ENCODE measurements around the gene SULT1A3. TPM values are rescaled to one million over a fixed set of nuclear protein-coding genes. Genes with fewer than 3 reads are reported as not detected.
"Not testable (repeated sequence)": the region's sequence is repeated elsewhere in the genome, so short reads cannot be mapped to it uniquely, and the experiment has no call there.

Gene SULT1A3
- total RNA-seq, 1 experiment from 2014 or later: 21.5 TPM

DNA sequence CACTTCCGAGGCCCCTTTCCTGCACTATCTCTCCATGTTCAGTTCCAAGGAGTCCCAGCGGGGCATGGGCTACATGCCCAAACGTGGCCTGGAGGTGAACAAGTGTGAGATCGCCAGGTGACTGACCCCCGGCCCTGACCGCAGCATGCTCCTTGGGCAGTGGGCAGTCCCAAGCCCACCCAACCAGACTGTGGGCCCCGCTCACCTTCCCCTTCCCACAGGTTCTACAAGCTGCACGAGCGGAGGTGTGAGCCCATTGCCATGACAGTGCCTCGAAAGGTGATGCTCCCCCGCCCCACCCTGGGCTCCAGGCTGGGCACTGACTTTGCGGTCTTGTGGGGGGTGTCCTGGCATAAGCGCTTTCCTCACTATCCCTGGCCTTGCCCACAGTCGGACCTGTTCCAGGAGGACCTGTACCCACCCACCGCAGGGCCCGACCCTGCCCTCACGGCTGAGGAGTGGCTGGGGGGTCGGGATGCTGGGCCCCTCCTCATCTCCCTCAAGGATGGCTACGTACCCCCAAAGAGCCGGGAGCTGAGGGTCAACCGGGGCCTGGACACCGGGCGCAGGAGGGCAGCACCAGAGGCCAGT is 11.0 kb upstream of the SULT1A3 start:
- no peaks in the 10 kb centered on the region; a peak in 1 of 7 replicates for H3K36me3 Mint-ChIP-seq (ENCODE audit: insufficient read depth in 1 of 3, low read depth in 3 of 3)
- peaks cover 4 to 14% of the 10 kb centered on the region in 2 experiments for H3K4me1 Mint-ChIP-seq
- no peak overlapping the region for H3K18ac ChIP-seq (ENCODE audit: insufficient read length, low read depth, low read length)
- H4K8ac ChIP-seq (replicated peaks; ENCODE audit: insufficient read length, low read depth, low read length): no peak overlapping the region
- H3K4me3 Mint-ChIP-seq: no peak overlapping the region
- no peak overlapping the region for H3K14ac ChIP-seq (ENCODE audit: insufficient read depth, low read length)
- H3T11ph ChIP-seq (ENCODE audit: low read length): no peak overlapping the region
- TF ChIP-seq, protein P1, sequence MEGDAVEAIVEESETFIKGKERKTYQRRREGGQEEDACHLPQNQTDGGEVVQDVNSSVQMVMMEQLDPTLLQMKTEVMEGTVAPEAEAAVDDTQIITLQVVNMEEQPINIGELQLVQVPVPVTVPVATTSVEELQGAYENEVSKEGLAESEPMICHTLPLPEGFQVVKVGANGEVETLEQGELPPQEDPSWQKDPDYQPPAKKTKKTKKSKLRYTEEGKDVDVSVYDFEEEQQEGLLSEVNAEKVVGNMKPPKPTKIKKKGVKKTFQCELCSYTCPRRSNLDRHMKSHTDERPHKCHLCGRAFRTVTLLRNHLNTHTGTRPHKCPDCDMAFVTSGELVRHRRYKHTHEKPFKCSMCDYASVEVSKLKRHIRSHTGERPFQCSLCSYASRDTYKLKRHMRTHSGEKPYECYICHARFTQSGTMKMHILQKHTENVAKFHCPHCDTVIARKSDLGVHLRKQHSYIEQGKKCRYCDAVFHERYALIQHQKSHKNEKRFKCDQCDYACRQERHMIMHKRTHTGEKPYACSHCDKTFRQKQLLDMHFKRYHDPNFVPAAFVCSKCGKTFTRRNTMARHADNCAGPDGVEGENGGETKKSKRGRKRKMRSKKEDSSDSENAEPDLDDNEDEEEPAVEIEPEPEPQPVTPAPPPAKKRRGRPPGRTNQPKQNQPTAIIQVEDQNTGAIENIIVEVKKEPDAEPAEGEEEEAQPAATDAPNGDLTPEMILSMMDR (conservative IDR thresholded peaks at IDR 0.05): no peak
- no peaks in the 10 kb centered on the region for H3K79me1 ChIP-seq (ENCODE audit: insufficient read depth, low read depth, low read length, poor library complexity, severe bottlenecking)
- no peak overlapping the region for H3K56ac ChIP-seq (ENCODE audit: insufficient read length, low read depth, low read length)
- H3K9me3 Mint-ChIP-seq: no peaks in the 10 kb centered on the region
- peak; percentile 29 for DNase-seq
- no peak overlapping the region for H3K23ac ChIP-seq (ENCODE audit: insufficient read length, low read depth, low read length)
- no peak overlapping the region for H4K5ac ChIP-seq (ENCODE audit: insufficient read length, low read depth, low read length)
- no peak overlapping the region for H3K9ac ChIP-seq (ENCODE audit: extremely low read depth, insufficient read length, low read length)
- no peak overlapping the region for H2BK20ac ChIP-seq (ENCODE audit: low read depth, low read length, poor library complexity, severe bottlenecking)
- no peak overlapping the region for H3K4me2 ChIP-seq (ENCODE audit: insufficient read depth, insufficient read length, low read length)
- no peaks in the 10 kb centered on the region for H3K23me2 ChIP-seq (ENCODE audit: insufficient read length, low read depth, low read length, poor library complexity, severe bottlenecking)
- no peak overlapping the region for H2AFZ ChIP-seq (ENCODE audit: low read length)
- H3K9me3 ChIP-seq (ENCODE audit: control insufficient read depth, low read depth, low read length): no peaks in the 10 kb centered on the region
- no peaks in the 10 kb centered on the region for H3K27me3 ChIP-seq (ENCODE audit: insufficient read depth, low read length)
- H3K4ac ChIP-seq (ENCODE audit: low read depth, low read length): no peak overlapping the region
- no peak overlapping the region for H2BK15ac ChIP-seq (ENCODE audit: low read depth, low read length)
- H3K27me3 Mint-ChIP-seq (ENCODE audit: low read depth): peaks cover 14% of the 10 kb centered on the region
- H4K20me1 ChIP-seq (ENCODE audit: control insufficient read depth, insufficient read depth, insufficient read length): peaks cover 4% of the 10 kb centered on the region
- H3K27ac ChIP-seq (ENCODE audit: insufficient read length, low read depth, low read length): no peak overlapping the region
- no peak overlapping the region for H2BK12ac ChIP-seq (ENCODE audit: insufficient read length, low read depth, low read length)
- no peak overlapping the region for H4K91ac ChIP-seq (ENCODE audit: insufficient read length, low read depth, low read length)
- no peak overlapping the region for H2BK5ac ChIP-seq (ENCODE audit: insufficient read length, low read length)
- no peak overlapping the region for H3K27ac Mint-ChIP-seq
- H3K4me1 ChIP-seq (ENCODE audit: insufficient read depth, low read length): no peaks in the 10 kb centered on the region
- H3K79me2 ChIP-seq (ENCODE audit: insufficient read depth, low read length): no peaks in the 10 kb centered on the region
- H2BK120ac ChIP-seq (ENCODE audit: low read depth, low read length, poor library complexity, severe bottlenecking): no peak overlapping the region
- no peak overlapping the region for H2AK5ac ChIP-seq (ENCODE audit: insufficient read length, low read length)
- no CpG with 5 or more reads among the region's 23 CpGs for WGBS (ENCODE audit: extremely low coverage, insufficient read length, low lambda C conversion rate)

- H3K79me1 ChIP-seq (ENCODE audit: insufficient read depth, low read depth, low read length, poor library complexity, severe bottlenecking); H3K79me2 ChIP-seq (ENCODE audit: insufficient read depth, low read length); H3K23me2 ChIP-seq (ENCODE audit: insufficient read length, low read depth, low read length, poor library complexity, severe bottlenecking); H3K56ac ChIP-seq (ENCODE audit: insufficient read length, low read depth, low read length); H3K4me1 Mint-ChIP-seq; H3K27me3 Mint-ChIP-seq (ENCODE audit: low read depth); H4K20me1 ChIP-seq (ENCODE audit: control insufficient read depth, insufficient read depth, insufficient read length); H2BK15ac ChIP-seq (ENCODE audit: low read depth, low read length); H3K18ac ChIP-seq (ENCODE audit: insufficient read length, low read depth, low read length); H2BK5ac ChIP-seq (ENCODE audit: insufficient read length, low read length); H3K27ac Mint-ChIP-seq; H2BK120ac ChIP-seq (ENCODE audit: low read depth, low read length, poor library complexity, severe bottlenecking); H3K14ac ChIP-seq (ENCODE audit: insufficient read depth, low read length); H3K4ac ChIP-seq (ENCODE audit: low read depth, low read length); H3K27me3 ChIP-seq (ENCODE audit: insufficient read depth, low read length); H3K27ac ChIP-seq (ENCODE audit: insufficient read length, low read depth, low read length); H4K8ac ChIP-seq (replicated peaks; ENCODE audit: insufficient read length, low read depth, low read length); H3K36me3 Mint-ChIP-seq (ENCODE audit: insufficient read depth in 1 of 3, low read depth in 3 of 3); H3T11ph ChIP-seq (ENCODE audit: low read length); H4K5ac ChIP-seq (ENCODE audit: insufficient read length, low read depth, low read length); DNase-seq; H2AK5ac ChIP-seq (ENCODE audit: insufficient read length, low read length); H3K23ac ChIP-seq (ENCODE audit: insufficient read length, low read depth, low read length); H2BK12ac ChIP-seq (ENCODE audit: insufficient read length, low read depth, low read length); H3K4me2 ChIP-seq (ENCODE audit: insufficient read depth, insufficient read length, low read length); H3K9ac ChIP-seq (ENCODE audit: extremely low read depth, insufficient read length, low read length); H3K4me3 Mint-ChIP-seq; H2BK20ac ChIP-seq (ENCODE audit: low read depth, low read length, poor library complexity, severe bottlenecking); H3K9me3 ChIP-seq (ENCODE audit: control insufficient read depth, low read depth, low read length); H2AFZ ChIP-seq (ENCODE audit: low read length); H3K9me3 Mint-ChIP-seq; H4K91ac ChIP-seq (ENCODE audit: insufficient read length, low read depth, low read length); H3K4me1 ChIP-seq (ENCODE audit: insufficient read depth, low read length): not testable (repeated sequence)
- no CpG with 5 or more reads among the region's 12 CpGs for WGBS (ENCODE audit: extremely low coverage, insufficient read length, low lambda C conversion rate)
Measured at GRCh38 chr16:30191158-30191557, 7.9 kb upstream of the SULT1A3 start.
